Adrenal gland (tissue), 12 donors: Measurements from ENCODE around the gene AOC1. TPM values are rescaled to one million over a fixed set of nuclear protein-coding genes. Genes with fewer than 3 reads are reported as not detected.

Experiments used
- DNase-seq, 7 donors: peaks; one replicate each; pipeline ENCODE4 v3.0.0-alpha.2; 2019 to 2020
- H3K27ac ChIP-seq, 5 donors: fragments of 200-600 bp; sonication (generic) in 4 of 5; 1 replicate in 3 of 5; 2 replicates in 2 of 5; pipeline versions ENCODE4 v1.5.1 to v1.8.0; 2016 to 2020; ENCODE audit warnings: mild to moderate bottlenecking in 1 of 5
- H3K27me3 ChIP-seq: fragments of 200-600 bp; 2 replicates; pipeline ENCODE4 v1.8.0; 2021
- H3K36me3 ChIP-seq, 2 donors: fragments of 200-600 bp; replicated peaks in 1 of 2; 1 replicate in 1 of 2; 2 replicates in 1 of 2; pipeline versions ENCODE4 v1.5.1 to v1.8.0; 2018 to 2022
- H3K4me1 ChIP-seq, 2 donors: fragments of 200-600 bp; replicated peaks in 1 of 2; 1 replicate in 1 of 2; 2 replicates in 1 of 2; pipeline versions ENCODE4 v1.5.1 to v1.8.0; 2018 to 2021
- H3K4me3 ChIP-seq, 4 donors: fragments of 200-600 bp; sonication (generic) in 3 of 4; one replicate each; pipeline ENCODE4 v1.5.1; 2016 to 2018
- H3K9me3 ChIP-seq, 3 donors: fragments of 200-600 bp; sonication (generic) in 1 of 3; replicated peaks in 1 of 3; 1 replicate in 2 of 3; 2 replicates in 1 of 3; pipeline versions ENCODE4 v1.5.1 to v1.8.0; 2016 to 2021
- CTCF ChIP-seq, 6 experiments: fragments of 450-650 bp in 4 of 6; fragments of 200-600 bp in 2 of 6; sonication (generic) in 1 of 6; IDR thresholded peaks; 1 replicate in 5 of 6; 2 replicates in 1 of 6; pipeline versions ENCODE4 v1.5.1 to v1.8.0; 2016 to 2021; ENCODE audit warnings: antibody characterized with exemption in 6 of 6, mild to moderate bottlenecking in 2 of 6, moderate library complexity in 1 of 6
- POLR2A ChIP-seq, 2 donors: fragments of 450-650 bp; IDR thresholded peaks; one replicate each; pipeline ENCODE4 v1.6.1; 2017; ENCODE audit warnings: antibody characterized with exemption in 2 of 2, mild to moderate bottlenecking in 2 of 2, moderate library complexity in 1 of 2
- WGBS, 4 donors: extraction: QIAGEN DNeasy Blood & Tissue Kit in 2 of 4; methylation state at CpG; one replicate each; pipeline versions ENCODE4 v1.1.5 to v1.1.7; 2013 to 2017; 5-methylcytosine and 5-hydroxymethylcytosine counted together
- intact Hi-C, 2 donors: fragments of 100-400 bp; cut with DNase I; formaldehyde crosslinking; loops; one replicate each; pipeline versions ENCODE4 v1.14.1 to v1.15.0; 2022 to 2023
- polyA plus RNA-seq, 3 donors: library from polyadenylated mRNA; stranded (reverse); fragments of 200-250 nt in 2 of 3; fragments of 350-450 nt in 1 of 3; fragmentation: Illumina TruSeq in 1 of 3; extraction: RNeasy Lipid Tissue Mini Kit (QIAGEN cat#74804) in 1 of 3; gene quantifications; one replicate each; pipeline ENCODE4 v1.2.3, GENCODE V29; 2013 to 2014
- total RNA-seq, 9 donors: library from RNA; depleted of rRNA in 4 of 9; stranded (reverse); fragments of >200 nt in 4 of 9; fragments of 120-200 nt in 1 of 9; fragmentation: NEBNext Ultra II Directional in 1 of 9; extraction: Animal tissue kit (Norgen Biotek cat#: 25700) in 1 of 9; gene quantifications; one replicate each; pipeline versions ENCODE4 v1.1.0 to v1.2.4, GENCODE V29; 2013 to 2023
- donor health status: healthy with polysubstance abuse.
- donor health status: Bipolar disorder and iron deficiency.
- donor health status: DM: yes; HTN: yes; CAD: no.
- donor health status: DM: no; HTN: no; CAD: no.
- donor health status: DM: no; HTN: no; CAD: no.
- donor health status: DM: yes; HTN: yes; CAD: no.

The AOC1 gene
- total and polyA plus RNA-seq, 12 donors: 0.10 to 0.32 (median 0.15) TPM; not detected in 7

- DNase-seq: no peak
- no peak overlapping the region for H3K4me3 ChIP-seq
- no peak for TF ChIP-seq POLR2A (IDR thresholded peaks at IDR 0.05)
- 69 to 79% (median 72%) methylated on average over 6 of the region's 6 CpGs for WGBS, 4 donors
- no peaks in the 10 kb centered on the region for H3K4me1 ChIP-seq
- no peak overlapping the region for H3K27ac ChIP-seq
- no peaks in the 10 kb centered on the region for H3K9me3 ChIP-seq
- no peaks in the 10 kb centered on the region for H3K27me3 ChIP-seq
- intact Hi-C loops: no loop called here
- no peaks in the 10 kb centered on the region for H3K36me3 ChIP-seq
These were observed 26.1 kb upstream of the AOC1 start for GRCh38 chr7:150826061-150826849.

- intact Hi-C loops: no loop called here
- no peaks in the 10 kb centered on the region for H3K9me3 ChIP-seq
- H3K36me3 ChIP-seq: no peaks in the 10 kb centered on the region
- 68 to 93% (median 91%) methylated on average over 2 of the region's 2 CpGs for WGBS, 4 donors
- H3K27ac ChIP-seq: no peak overlapping the region
- DNase-seq: no peak
- H3K27me3 ChIP-seq: no peaks in the 10 kb centered on the region
- H3K4me3 ChIP-seq: no peak overlapping the region
- no peak for TF ChIP-seq CTCF (IDR thresholded peaks at IDR 0.05)
- no peak for TF ChIP-seq POLR2A (IDR thresholded peaks at IDR 0.05)
- H3K4me1 ChIP-seq: peaks cover 0 to 8% of the 10 kb centered on the region in 2 donors
These were observed 23.9 kb upstream of the AOC1 start for GRCh38 chr7:150828384-150828783.

- no peaks in the 10 kb centered on the region for H3K9me3 ChIP-seq
- intact Hi-C loops: no loop called here
- 24 to 38% (median 28%) methylated on average over 1 of the region's 1 CpG for WGBS, 4 donors
These were observed 22.9 kb upstream of the AOC1 start for GRCh38 chr7:150829426-150829825.

GRCh38 chr7:150830937-150831336, 21.4 kb upstream of the AOC1 start:
- Histone ChIP-seq H3K9me3 (no peaks in the 10 kb centered on the region), H3K36me3 (no peaks in the 10 kb centered on the region), H3K27me3 (no peaks in the 10 kb centered on the region), H3K27ac (no peak overlapping the region), H3K4me1 (peaks cover 0 to 8% of the 10 kb centered on the region in 2 donors), H3K4me3 (no peak overlapping the region)
- intact Hi-C loops: no loop called here
- no peak for TF ChIP-seq POLR2A (IDR thresholded peaks at IDR 0.05)
- TF ChIP-seq CTCF (IDR thresholded peaks at IDR 0.05): no peak
- 0 to 87% (median 49%) methylated on average over 1 of the region's 1 CpG for whole genome bisulfite sequencing, 4 donors
- DNase-seq: no peak

More at GRCh38 chr7:150829426-150829825, 22.9 kb upstream of the AOC1 start:
- H3K27ac ChIP-seq: no peak overlapping the region
- DNase-seq: no peak
- H3K4me3 ChIP-seq: no peak overlapping the region
- no peaks in the 10 kb centered on the region for H3K36me3 ChIP-seq
- H3K4me1 ChIP-seq: peaks cover 0 to 8% of the 10 kb centered on the region in 2 donors
- H3K27me3 ChIP-seq: no peaks in the 10 kb centered on the region
- TF ChIP-seq CTCF (IDR thresholded peaks at IDR 0.05) (no peak), POLR2A (IDR thresholded peaks at IDR 0.05) (no peak)

- intact Hi-C loops: no loop called here
- no peak for DNase-seq
- Histone ChIP-seq H3K4me1 (peaks cover 0 to 8% of the 10 kb centered on the region in 2 donors), H3K9me3 (no peaks in the 10 kb centered on the region), H3K36me3 (no peaks in the 10 kb centered on the region), H3K27ac (no peak overlapping the region), H3K27me3 (no peaks in the 10 kb centered on the region), H3K4me3 (no peak overlapping the region)
- 13 to 41% (median 34%) methylated on average over 1 of the region's 1 CpG for WGBS, 4 donors
- TF ChIP-seq POLR2A (IDR thresholded peaks at IDR 0.05) (no peak), CTCF (IDR thresholded peaks at IDR 0.05) (no peak)
These were observed 20.5 kb upstream of the AOC1 start for GRCh38 chr7:150831851-150832250.
